Suprapubic skin (tissue), 4 donors: ENCODE results near the gene DAB2IP. TPM values are rescaled to one million over a fixed set of nuclear protein-coding genes. Genes with fewer than 3 reads are reported as not detected.

Experiments
- DNase-seq, 2 donors: peaks; one replicate each; pipeline ENCODE4 v3.0.0-alpha.2; 2019; ENCODE audit warnings: low spot score in 2 of 2
- H3K27ac ChIP-seq: fragments of 200-600 bp; sonication (generic); one replicate; pipeline ENCODE4 v1.5.1; 2019
- H3K27me3 ChIP-seq: fragments of 200-600 bp; sonication (generic); one replicate; pipeline ENCODE4 v1.5.1; 2019
- H3K36me3 ChIP-seq: fragments of 200-600 bp; sonication (generic); one replicate; pipeline ENCODE4 v1.5.1; 2019
- H3K4me1 ChIP-seq: fragments of 200-600 bp; sonication (generic); one replicate; pipeline ENCODE4 v1.5.1; 2019
- H3K4me3 ChIP-seq: fragments of 200-600 bp; sonication (generic); one replicate; pipeline ENCODE4 v1.5.1; 2019; ENCODE audit warnings: mild to moderate bottlenecking
- H3K9me3 ChIP-seq: fragments of 200-600 bp; sonication (generic); one replicate; pipeline ENCODE4 v1.5.1; 2019
- CTCF ChIP-seq, 2 donors: fragments of 200-600 bp in 1 of 2; fragments of 450-650 bp in 1 of 2; sonication (generic) in 1 of 2; IDR thresholded peaks; one replicate each; pipeline ENCODE4 v1.5.1; 2016 to 2019; ENCODE audit warnings: antibody characterized with exemption in 2 of 2, mild to moderate bottlenecking in 1 of 2, moderate library complexity in 1 of 2
- EP300 ChIP-seq: sonication (generic); formaldehyde crosslinking; IDR thresholded peaks from one replicate; pipeline ENCODE4 v1.6.1; 2017; ENCODE audit warnings: antibody characterized with exemption
- POLR2A ChIP-seq, 2 donors: fragments of 450-650 bp; IDR thresholded peaks; one replicate each; pipeline ENCODE4 v1.6.1; 2017; ENCODE audit warnings: antibody characterized with exemption in 2 of 2, mild to moderate bottlenecking in 2 of 2, moderate library complexity in 2 of 2
- POLR2AphosphoS5 ChIP-seq, 3 donors: sonication (generic); formaldehyde crosslinking; IDR thresholded peaks; one replicate each; pipeline ENCODE4 v1.6.1; 2017; ENCODE audit warnings: antibody characterized with exemption in 3 of 3
- WGBS: methylation state at CpG from one replicate; pipeline ENCODE4 v1.1.5; 2018; 5-methylcytosine and 5-hydroxymethylcytosine counted together
- total RNA-seq, 4 donors: library from RNA; depleted of rRNA; stranded (reverse); fragments of >200 nt; gene quantifications; one replicate each; pipeline ENCODE4 v1.1.0, GENCODE V29; 2016

Gene DAB2IP
- total RNA-seq, 4 donors from 2014 or later, result 47.6 to 55.6 (median 50.3) TPM

GRCh38 chr9:121746866-121747265 is 95.4 kb downstream of the DAB2IP start:
- 31% methylated on average over 1 of the region's 1 CpG for WGBS
- no peaks in the 10 kb centered on the region for H3K36me3 ChIP-seq
- H3K4me1 ChIP-seq, result peaks cover 84% of the 10 kb centered on the region
- DNase-seq, result no peak
- TF ChIP-seq CTCF (IDR thresholded peaks at IDR 0.05), result no peak
- peak overlapping the region; percentile 34 for H3K27ac ChIP-seq
- no peaks in the 10 kb centered on the region for H3K27me3 ChIP-seq
- H3K9me3 ChIP-seq, result no peaks in the 10 kb centered on the region
- H3K4me3 ChIP-seq, result no peak overlapping the region

GRCh38 chr9:121748074-121748473 is 96.6 kb downstream of the DAB2IP start:
- H3K27me3 ChIP-seq, result no peaks in the 10 kb centered on the region
- H3K4me3 ChIP-seq, result no peak overlapping the region
- H3K4me1 ChIP-seq, result peaks cover 84% of the 10 kb centered on the region
- H3K9me3 ChIP-seq, result no peaks in the 10 kb centered on the region
- WGBS, result 53% methylated on average over 6 of the region's 6 CpGs
- no peak for DNase-seq
- no peak for TF ChIP-seq EP300
- no peak for TF ChIP-seq CTCF (IDR thresholded peaks at IDR 0.05)
- TF ChIP-seq POLR2A (IDR thresholded peaks at IDR 0.05), result no peak
- TF ChIP-seq POLR2AphosphoS5 (IDR thresholded peaks at IDR 0.05), result no peak
- peak overlapping the region; percentile 42 for H3K27ac ChIP-seq
- peaks cover 3% of the 10 kb centered on the region for H3K36me3 ChIP-seq

GRCh38 chr9:121748727-121749423 is 97.4 kb downstream of the DAB2IP start:
- WGBS, result 42% methylated on average over 9 of the region's 11 CpGs
- Histone ChIP-seq H3K27me3 (no peaks in the 10 kb centered on the region), H3K4me1 (peaks cover 87% of the 10 kb centered on the region), H3K27ac (peak overlapping the region; percentile 42), H3K4me3 (no peak overlapping the region), H3K36me3 (peaks cover 3% of the 10 kb centered on the region), H3K9me3 (no peaks in the 10 kb centered on the region)
- TF ChIP-seq POLR2AphosphoS5 (IDR thresholded peaks at IDR 0.05) (peak in 1 of 3 donors; percentile 33), EP300 (no peak)
- DNase-seq, result no peak

- Histone ChIP-seq H3K27ac (peak overlapping the region; percentile 42), H3K4me3 (no peak overlapping the region), H3K27me3 (no peaks in the 10 kb centered on the region), H3K4me1 (peaks cover 88% of the 10 kb centered on the region), H3K9me3 (no peaks in the 10 kb centered on the region), H3K36me3 (peaks cover 3% of the 10 kb centered on the region)
- 92% methylated on average over 10 of the region's 10 CpGs for WGBS
- no peak for TF ChIP-seq POLR2A (IDR thresholded peaks at IDR 0.05)
- DNase-seq, result no peak
These were observed 98.2 kb downstream of the DAB2IP start for GRCh38 chr9:121749614-121750013.

GRCh38 chr9:121750259-121750714 is 98.9 kb downstream of the DAB2IP start:
- Histone ChIP-seq H3K36me3 (peaks cover 3% of the 10 kb centered on the region), H3K27ac (peak overlapping the region; percentile 56), H3K4me1 (peaks cover 88% of the 10 kb centered on the region), H3K4me3 (no peak overlapping the region), H3K9me3 (no peaks in the 10 kb centered on the region), H3K27me3 (no peaks in the 10 kb centered on the region)
- DNase-seq, result no peak
- WGBS, result 87% methylated on average over 3 of the region's 11 CpGs
- TF ChIP-seq EP300 (no peak), CTCF (IDR thresholded peaks at IDR 0.05) (no peak), POLR2A (IDR thresholded peaks at IDR 0.05) (no peak), POLR2AphosphoS5 (IDR thresholded peaks at IDR 0.05) (no peak)

- peaks cover 83% of the 10 kb centered on the region for H3K4me1 ChIP-seq
These were observed 99.5 kb downstream of the DAB2IP start for GRCh38 chr9:121750715-121751623.

More at GRCh38 chr9:121750715-121751623, 99.5 kb downstream of the DAB2IP start:
- Histone ChIP-seq H3K4me3 (no peak overlapping the region), H3K9me3 (no peaks in the 10 kb centered on the region), H3K27me3 (no peaks in the 10 kb centered on the region), H3K36me3 (peaks cover 3% of the 10 kb centered on the region), H3K27ac (peak overlapping the region; percentile 56)
- TF ChIP-seq CTCF (IDR thresholded peaks at IDR 0.05), result no peak
- TF ChIP-seq POLR2AphosphoS5 (IDR thresholded peaks at IDR 0.05), result no peak
- no peak for TF ChIP-seq POLR2A (IDR thresholded peaks at IDR 0.05)
- TF ChIP-seq EP300, result no peak
- WGBS, result 71% methylated on average over 17 of the region's 17 CpGs
- no peak for DNase-seq
